GM12801 (cell line): ENCODE results near the gene NHEJ1.

Experiments used
- TF ChIP-seq, protein P1 (sequence below): IDR thresholded peaks from one replicate; pipeline ENCODE4 v1.5.1; 2011; ENCODE audit warnings: control low read depth; ENCODE audit not compliant: insufficient read length; ENCODE audit errors: extremely low read depth

Gene NHEJ1

DNA sequence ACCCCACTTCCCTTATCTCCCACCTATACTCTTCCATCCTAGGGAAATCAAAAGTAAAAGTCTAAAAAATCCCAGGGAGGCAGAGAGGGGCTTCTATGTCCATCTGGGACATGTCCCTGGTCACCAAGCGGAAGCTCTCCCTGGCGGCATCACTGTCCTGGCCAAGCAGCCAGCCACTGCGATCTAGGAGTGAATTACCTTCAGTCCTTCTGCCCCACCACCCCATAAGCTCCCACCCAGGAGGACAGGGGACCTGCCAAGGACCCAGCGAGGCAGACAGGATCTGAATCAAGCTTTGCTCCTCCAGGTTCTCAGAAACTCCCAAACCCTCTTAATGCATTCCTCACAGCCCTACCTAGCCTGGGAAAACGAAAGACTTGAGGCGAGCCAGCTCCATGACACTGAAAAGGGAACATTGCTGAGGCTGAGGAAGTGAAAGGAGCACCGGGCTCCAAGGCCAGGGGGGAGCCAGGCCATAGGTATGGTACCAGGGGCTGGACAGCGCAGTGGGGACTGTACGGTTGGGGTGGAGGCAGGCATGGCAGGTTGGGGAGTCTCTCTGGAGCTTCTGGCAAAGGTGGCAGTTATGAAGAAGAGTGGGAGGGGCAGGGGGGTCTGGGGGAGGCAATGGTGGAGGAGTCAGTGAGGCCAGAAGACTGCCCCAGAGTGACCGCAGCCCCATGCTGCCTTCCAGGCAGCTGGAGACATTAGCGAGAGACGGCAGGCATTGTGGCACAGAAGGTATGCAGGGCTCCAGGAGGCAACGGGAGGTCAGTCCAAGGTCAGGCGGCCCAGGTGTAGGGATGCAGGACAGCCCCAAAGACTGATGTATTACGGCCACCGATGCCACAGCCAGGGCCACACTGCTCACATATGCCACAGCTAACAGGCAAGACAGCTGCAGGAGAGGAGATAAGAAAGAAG is 11.9 kb upstream of the NHEJ1 start:
- TF ChIP-seq, protein P1, sequence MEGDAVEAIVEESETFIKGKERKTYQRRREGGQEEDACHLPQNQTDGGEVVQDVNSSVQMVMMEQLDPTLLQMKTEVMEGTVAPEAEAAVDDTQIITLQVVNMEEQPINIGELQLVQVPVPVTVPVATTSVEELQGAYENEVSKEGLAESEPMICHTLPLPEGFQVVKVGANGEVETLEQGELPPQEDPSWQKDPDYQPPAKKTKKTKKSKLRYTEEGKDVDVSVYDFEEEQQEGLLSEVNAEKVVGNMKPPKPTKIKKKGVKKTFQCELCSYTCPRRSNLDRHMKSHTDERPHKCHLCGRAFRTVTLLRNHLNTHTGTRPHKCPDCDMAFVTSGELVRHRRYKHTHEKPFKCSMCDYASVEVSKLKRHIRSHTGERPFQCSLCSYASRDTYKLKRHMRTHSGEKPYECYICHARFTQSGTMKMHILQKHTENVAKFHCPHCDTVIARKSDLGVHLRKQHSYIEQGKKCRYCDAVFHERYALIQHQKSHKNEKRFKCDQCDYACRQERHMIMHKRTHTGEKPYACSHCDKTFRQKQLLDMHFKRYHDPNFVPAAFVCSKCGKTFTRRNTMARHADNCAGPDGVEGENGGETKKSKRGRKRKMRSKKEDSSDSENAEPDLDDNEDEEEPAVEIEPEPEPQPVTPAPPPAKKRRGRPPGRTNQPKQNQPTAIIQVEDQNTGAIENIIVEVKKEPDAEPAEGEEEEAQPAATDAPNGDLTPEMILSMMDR = no peak

DNA sequence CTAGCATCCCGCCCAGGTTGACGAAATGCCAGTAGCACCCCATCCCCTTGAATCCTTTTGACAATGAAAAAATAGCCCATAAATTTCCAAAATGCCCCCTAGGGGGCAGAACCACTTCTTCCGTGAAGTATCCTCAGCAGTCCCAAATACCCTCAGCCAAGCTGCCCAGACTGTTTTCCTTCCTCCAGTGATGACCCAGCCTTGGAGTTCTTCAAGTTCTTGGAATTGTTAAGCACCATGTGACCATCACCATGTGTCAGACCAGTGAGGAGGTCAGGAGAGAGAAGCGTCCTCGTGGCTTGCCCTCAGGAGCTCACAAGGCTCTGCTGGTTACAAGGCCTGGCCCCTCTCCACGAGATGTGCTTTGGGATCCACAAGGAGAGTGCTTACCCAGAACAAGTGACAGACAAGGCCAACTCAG is 10.6 kb upstream of the NHEJ1 start:
- TF ChIP-seq, protein P1 = no peak

DNA sequence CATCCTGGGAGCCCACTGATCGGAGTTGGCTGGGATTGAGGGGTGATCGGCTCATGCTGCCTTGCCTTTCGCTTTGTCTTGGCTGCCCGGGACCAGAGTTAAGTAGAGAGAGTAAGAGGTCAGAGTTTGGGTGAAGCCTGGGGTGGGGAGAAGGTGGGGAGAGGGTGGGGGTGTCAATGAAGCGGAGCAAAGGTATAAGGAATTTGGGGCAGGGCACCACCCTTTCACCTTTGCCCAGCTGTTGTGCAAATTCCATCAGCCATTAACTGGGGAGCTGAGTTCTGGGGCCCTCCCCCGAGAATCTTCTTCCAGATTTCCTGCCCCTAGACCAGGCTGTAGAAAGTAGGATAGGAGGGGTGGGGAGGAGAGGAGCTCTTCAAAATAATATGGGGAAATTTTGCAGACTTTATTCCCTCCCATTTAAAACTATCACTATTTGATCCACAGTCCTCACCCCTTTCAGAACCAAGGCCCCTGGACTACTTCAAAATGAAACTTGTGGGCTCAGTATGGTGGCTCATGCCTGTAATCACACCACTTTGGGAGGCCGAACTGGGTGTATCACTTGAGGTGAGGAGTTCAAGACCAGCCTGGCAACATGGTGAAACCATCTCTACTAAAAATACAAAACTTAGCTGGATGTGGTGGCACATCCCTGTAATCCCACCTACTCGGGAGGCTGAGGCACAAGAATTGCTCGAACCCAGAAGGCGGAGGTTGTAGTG is 9.5 kb upstream of the NHEJ1 start, which contains the start of gene SLC23A3:
TSS of gene SLC23A3 (minus strand) at position 100 of the 725 bp plus-strand sequence. CDS start at position 55, 45 bp downstream.
- TF ChIP-seq, protein P1 = no peak

GRCh38 chr2:219168932-219169331 is 8.3 kb upstream of the NHEJ1 start:
- TF ChIP-seq, protein P1 = no peak

DNA sequence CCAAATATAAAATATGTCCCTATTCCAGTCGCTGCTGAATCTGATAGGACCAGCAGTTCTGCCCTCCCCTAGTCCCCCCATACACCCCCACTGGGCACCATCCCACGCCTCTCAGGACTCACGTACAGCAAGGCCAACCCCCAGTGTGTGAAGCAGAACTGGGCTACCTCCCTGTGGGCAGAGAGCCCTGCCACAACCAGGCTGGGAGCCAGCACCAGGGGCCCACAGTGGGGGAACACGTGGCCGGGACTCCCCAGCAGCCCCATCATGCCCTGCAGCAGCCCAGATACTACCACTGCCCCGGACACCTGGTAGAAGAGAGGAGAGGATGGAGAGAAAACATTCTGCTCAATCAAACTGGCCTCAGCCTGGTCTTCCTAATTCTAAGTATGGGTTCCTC is 7.9 kb upstream of the NHEJ1 start:
- TF ChIP-seq, protein P1 = no peak

DNA sequence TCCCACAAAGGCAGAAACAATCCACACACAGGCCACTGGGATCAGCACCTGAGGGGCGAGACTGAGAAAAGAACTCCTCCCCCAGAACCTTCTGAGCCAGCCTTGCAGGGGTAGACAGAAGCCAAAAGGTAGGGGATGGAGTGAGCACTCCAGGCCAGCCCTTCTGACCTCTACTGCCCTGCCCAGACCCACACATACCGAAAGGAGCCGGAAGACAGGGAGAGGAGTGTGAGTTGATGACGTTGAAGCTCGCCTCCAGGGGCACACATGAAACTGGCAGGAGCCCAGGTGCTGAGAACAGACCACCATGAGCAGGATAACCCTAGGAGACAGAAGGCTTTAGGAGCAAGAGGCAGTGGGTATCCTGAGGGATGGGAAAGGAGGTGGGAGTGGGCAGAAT is 7.4 kb upstream of the NHEJ1 start:
- TF ChIP-seq, protein P1 = no peak
